Cerebellar cortex (tissue), 1 donor: ENCODE measurements around the gene AFP.

Experiments
- DNase-seq: peaks from one replicate; pipeline ENCODE4 v3.0.0-alpha.2; 2015; ENCODE audit warnings: low spot score

Gene AFP

DNA sequence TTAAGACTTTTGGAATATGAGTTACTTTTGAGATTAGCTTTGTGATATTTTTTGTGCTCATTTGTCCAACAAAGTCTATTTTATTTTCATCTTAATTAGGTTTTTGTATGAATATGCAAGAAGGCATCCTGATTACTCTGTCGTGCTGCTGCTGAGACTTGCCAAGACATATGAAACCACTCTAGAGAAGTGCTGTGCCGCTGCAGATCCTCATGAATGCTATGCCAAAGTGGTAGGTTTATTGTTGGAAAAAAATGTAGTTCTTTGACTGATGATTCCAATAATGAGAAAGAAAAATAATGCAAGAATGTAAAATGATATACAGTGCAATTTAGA is 21.1 kb upstream of the AFP start:
- no peak for DNase-seq

DNA sequence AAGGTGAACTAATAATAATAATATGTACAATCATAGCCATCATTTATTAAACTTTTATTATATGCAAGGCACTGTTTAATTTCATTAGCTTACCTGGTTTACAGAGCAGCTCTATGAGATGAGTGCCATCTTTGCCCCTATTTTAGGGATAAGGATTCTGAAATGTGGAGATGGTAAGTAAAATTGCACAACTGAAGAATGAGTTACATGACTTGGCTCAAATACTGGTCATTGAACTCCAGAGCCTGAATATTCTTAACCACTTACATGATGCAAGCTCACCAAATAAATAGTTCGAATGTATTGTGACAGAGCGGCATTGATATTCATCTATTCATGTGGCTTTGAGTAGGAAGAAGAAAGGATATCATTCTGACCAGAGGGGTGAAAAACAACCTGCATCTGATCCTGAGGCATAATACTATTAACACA is 20.2 kb upstream of the AFP start:
- DNase-seq, result no peak

DNA sequence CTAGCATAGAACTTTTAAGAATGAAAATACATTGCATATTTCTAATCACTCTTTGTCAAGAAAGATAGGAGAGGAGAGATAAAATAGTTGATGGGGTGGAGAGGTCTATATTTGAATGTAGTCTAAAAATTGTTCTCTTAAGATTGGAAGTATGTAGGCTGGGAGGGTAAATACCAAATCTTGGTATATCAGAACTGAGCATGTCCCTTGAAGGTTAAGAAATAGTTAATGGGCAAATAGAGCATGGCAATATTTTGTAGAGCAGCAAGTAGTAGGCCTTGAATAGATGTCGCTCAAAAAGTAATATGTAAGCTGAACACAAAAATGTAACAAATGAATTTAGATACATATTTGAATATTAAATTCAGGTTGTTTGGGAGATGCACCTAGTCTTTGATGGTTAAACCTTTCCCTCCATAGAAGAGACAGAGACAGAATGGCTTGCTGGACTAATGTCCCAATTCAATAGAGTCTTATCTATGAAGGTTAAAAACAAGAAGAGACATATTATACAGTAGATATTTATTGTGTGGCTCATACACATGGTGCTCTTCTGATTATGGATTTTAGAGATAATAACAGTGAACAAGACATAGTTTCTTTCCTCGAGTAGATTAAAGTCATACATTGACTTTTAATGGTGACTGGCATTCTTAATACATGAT is 19.5 kb upstream of the AFP start:
- DNase-seq, result no peak

DNA sequence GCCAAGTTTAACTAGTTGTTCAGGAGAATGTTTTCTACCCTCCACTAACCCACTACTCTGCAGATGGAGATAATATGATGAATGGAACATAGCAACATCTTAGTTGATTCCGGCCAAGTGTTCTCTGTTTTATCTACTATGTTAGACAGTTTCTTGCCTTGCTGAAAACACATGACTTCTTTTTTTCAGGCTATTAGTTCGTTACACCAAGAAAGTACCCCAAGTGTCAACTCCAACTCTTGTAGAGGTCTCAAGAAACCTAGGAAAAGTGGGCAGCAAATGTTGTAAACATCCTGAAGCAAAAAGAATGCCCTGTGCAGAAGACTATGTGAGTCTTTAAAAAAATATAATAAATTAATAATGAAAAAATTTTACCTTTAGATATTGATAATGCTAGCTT is 18.7 kb upstream of the AFP start:
- no peak for DNase-seq

DNA sequence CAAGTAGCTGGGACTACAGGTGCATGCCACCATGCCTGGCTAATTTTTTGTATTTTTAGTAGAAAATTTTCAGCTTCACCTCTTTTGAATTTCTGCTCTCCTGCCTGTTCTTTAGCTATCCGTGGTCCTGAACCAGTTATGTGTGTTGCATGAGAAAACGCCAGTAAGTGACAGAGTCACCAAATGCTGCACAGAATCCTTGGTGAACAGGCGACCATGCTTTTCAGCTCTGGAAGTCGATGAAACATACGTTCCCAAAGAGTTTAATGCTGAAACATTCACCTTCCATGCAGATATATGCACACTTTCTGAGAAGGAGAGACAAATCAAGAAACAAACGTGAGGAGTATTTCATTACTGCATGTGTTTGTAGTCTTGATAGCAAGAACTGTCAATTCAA is 18.0 kb upstream of the AFP start:
- no peak for DNase-seq

DNA sequence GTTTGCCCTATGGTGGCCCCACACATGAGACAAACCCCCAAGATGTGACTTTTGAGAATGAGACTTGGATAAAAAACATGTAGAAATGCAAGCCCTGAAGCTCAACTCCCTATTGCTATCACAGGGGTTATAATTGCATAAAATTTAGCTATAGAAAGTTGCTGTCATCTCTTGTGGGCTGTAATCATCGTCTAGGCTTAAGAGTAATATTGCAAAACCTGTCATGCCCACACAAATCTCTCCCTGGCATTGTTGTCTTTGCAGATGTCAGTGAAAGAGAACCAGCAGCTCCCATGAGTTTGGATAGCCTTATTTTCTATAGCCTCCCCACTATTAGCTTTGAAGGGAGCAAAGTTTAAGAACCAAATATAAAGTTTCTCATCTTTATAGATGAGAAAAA is 17.3 kb upstream of the AFP start:
- DNase-seq, result no peak

DNA sequence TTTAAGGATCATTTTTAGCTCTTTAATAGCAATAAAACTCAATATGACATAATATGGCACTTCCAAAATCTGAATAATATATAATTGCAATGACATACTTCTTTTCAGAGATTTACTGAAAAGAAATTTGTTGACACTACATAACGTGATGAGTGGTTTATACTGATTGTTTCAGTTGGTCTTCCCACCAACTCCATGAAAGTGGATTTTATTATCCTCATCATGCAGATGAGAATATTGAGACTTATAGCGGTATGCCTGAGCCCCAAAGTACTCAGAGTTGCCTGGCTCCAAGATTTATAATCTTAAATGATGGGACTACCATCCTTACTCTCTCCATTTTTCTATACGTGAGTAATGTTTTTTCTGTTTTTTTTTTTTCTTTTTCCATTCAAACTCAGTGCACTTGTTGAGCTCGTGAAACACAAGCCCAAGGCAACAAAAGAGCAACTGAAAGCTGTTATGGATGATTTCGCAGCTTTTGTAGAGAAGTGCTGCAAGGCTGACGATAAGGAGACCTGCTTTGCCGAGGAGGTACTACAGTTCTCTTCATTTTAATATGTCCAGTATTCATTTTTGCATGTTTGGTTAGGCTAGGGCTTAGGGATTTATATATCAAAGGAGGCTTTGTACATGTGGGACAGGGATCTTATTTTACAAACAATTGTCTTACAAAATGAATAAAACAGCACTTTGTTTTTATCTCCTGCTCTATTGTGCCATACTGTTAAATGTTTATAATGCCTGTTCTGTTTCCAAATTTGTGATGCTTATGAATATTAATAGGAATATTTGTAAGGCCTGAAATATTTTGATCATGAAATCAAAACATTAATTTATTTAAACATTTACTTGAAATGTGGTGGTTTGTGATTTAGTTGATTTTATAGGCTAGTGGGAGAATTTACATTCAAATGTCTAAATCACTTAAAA is 16.6 kb upstream of the AFP start:
- no peak for DNase-seq

DNA sequence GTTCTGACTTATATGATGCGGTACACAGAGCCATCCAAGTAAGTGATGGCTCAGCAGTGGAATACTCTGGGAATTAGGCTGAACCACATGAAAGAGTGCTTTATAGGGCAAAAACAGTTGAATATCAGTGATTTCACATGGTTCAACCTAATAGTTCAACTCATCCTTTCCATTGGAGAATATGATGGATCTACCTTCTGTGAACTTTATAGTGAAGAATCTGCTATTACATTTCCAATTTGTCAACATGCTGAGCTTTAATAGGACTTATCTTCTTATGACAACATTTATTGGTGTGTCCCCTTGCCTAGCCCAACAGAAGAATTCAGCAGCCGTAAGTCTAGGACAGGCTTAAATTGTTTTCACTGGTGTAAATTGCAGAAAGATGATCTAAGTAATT is 15.4 kb upstream of the AFP start:
- no peak for DNase-seq

DNA sequence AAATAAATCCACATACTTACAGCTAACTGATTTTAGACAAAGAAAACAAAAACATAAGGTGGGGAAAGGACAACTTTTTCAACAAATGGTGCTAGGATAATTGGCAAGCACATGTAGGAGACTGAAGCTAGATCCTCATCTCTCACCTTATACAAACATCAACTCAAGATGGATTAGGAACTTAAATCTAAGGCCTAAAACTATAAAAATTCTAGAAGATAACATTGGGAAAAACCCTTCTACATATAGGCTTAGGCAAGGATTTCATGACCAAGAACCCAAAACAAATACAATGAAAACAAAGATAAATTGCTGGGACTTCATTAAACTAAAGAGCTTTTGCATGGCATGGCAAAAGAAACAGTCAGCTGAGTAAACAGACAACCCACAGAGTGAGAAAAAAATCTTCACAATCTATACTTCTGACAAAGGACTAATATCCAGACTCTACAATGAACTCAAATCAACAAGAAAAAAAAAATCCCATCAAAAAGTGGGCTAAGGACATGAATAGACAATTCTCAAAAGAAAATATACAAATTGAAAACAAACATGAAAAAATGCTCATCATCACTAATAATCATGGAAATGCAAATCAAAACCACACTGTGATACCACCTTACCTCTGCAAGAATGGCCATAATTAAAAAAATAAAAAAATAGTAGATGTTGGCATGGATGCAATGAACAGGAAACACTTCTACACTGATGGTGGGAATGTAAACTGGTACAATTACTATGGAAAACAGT is 14.1 kb upstream of the AFP start:
- DNase-seq, result no peak

DNA sequence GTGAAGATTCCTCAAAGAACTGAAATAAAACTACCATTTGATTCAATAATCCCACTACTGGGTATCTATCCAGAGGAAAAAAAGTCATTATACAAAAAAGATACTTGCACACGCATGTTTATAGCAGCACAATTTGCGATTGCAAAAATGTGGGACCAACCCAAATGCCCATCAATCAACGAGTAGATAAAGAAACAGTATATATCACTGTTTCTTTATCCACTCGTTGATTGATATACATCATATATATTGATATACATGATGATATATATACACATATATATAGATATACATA is 13.6 kb upstream of the AFP start:
- no peak for DNase-seq

DNA sequence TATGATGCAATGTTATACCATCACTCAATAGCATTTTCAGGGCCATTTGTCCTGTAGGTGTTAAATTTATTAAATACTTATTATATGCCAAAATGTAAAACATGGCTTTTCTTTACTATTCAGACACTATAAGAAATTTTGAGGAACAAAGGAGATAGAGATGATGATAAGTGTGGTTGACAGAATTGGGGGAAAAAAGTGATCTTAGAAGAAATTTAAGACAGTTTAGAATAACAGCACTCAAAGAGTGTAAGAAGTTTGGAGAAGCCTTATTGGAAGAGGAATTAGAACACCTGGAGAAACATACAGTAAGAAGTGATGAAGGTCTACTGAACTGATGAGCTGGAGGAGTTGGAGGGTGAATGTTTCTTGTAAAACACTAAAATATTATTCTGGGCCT is 12.8 kb upstream of the AFP start:
- DNase-seq, result no peak

DNA sequence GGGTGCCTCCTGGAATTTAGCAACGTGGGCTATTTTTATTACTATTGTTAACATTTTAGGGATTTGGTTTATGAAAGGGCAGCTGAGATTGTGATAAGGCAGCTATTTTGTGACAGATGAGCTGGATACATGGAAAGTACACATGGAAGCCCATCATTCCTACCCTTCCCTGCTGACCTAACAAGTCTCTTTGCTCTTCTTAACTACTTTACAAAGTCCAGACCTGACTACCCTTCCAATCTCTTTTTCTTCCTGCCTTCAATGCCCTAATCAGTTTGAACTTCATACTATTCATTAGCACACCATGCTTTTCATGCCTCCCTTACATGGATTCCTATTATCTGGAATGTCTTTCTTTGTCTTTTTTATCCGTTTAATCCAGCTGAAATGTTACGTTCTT is 9.4 kb upstream of the AFP start:
- no peak for DNase-seq

DNA sequence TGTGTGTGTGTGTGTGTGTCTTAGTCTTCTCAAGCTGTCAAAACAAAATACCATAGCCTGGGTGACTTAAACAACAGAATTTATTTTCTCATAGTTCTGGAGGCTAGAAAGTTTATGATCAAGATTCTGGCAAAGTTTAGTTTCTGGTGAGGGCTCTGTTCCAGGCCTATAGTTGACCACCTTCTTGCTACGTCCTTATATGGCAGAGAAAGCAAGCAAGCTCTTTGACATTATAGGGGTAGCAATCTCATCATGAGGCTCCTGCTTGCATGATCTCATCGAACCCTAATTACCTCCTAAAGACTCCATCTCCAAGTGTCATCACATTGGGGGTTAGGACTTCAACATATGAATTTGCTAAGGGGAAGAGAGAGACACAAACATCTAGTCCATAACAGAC is 6.9 kb upstream of the AFP start:
- DNase-seq, result no peak

DNA sequence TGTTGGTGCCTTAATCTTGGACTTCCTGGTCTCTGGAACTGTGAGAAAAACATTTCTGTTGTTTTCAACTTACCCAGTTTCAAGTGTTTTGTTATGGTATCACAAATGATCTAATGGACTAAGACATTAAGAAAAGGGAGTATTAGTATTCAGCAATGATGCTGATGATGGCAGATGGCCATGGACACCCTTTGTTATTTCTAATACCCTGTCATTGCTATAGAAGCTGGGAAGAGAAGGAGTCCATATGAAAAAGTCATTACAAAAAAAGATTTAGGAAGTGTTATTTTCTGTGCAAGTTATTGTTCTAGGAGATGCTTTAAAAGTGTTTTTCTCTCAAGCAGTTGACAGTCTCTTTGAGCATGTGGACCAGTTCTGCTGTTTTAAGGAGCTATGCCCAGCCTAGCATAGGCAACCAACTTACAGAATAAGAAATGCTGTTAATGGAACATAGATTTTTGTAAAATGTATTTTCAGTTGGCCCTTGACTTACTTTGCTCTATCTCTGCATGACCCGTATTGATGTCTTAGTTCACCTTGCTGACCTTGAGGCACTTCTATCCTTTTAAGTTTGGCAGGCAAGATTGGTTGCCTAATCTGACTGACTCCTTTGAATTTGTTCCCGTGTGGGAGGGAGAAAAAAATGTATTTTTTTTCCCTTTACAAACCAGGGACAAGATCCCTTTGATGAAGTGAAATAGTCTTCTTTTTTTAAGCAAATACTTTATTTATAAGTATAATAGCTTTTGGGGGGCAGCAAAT is 6.0 kb upstream of the AFP start:
- no peak for DNase-seq

DNA sequence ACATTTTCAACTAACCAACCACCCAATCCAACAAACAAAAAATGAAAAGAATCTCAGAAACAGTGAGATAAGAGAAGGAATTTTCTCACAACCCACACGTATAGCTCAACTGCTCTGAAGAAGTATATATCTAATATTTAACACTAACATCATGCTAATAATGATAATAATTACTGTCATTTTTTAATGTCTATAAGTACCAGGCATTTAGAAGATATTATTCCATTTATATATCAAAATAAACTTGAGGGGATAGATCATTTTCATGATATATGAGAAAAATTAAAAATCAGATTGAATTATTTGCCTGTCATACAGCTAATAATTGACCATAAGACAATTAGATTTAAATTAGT is 4.2 kb upstream of the AFP start:
- DNase-seq, result no peak

DNA sequence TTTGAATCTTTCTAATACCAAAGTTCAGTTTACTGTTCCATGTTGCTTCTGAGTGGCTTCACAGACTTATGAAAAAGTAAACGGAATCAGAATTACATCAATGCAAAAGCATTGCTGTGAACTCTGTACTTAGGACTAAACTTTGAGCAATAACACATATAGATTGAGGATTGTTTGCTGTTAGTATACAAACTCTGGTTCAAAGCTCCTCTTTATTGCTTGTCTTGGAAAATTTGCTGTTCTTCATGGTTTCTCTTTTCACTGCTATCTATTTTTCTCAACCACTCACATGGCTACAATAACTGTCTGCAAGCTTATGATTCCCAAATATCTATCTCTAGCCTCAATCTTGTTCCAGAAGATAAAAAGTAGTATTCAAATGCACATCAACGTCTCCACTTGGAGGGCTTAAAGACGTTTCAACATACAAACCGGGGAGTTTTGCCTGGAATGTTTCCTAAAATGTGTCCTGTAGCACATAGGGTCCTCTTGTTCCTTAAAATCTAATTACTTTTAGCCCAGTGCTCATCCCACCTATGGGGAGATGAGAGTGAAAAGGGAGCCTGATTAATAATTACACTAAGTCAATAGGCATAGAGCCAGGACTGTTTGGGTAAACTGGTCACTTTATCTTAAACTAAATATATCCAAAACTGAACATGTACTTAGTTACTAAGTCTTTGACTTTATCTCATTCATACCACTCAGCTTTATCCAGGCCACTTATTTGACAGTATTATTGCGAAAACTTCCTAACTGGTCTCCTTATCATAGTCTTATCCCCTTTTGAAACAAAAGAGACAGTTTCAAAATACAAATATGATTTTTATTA is 3.6 kb upstream of the AFP start:
- no peak for DNase-seq

DNA sequence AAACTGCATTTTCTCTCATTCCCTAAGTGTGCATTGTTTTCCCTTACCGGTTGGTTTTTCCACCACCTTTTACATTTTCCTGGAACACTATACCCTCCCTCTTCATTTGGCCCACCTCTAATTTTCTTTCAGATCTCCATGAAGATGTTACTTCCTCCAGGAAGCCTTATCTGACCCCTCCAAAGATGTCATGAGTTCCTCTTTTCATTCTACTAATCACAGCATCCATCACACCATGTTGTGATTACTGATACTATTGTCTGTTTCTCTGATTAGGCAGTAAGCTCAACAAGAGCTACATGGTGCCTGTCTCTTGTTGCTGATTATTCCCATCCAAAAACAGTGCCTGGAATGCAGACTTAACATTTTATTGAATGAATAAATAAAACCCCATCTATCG is 2.9 kb upstream of the AFP start:
- no peak for DNase-seq

DNA sequence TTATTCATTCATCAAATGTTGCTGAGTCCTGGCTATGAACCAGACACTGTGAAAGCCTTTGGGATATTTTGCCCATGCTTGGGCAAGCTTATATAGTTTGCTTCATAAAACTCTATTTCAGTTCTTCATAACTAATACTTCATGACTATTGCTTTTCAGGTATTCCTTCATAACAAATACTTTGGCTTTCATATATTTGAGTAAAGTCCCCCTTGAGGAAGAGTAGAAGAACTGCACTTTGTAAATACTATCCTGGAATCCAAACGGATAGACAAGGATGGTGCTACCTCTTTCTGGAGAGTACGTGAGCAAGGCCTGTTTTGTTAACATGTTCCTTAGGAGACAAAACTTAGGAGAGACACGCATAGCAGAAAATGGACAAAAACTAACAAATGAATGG is 1.7 kb upstream of the AFP start:
- DNase-seq, result peak; percentile 5

DNA sequence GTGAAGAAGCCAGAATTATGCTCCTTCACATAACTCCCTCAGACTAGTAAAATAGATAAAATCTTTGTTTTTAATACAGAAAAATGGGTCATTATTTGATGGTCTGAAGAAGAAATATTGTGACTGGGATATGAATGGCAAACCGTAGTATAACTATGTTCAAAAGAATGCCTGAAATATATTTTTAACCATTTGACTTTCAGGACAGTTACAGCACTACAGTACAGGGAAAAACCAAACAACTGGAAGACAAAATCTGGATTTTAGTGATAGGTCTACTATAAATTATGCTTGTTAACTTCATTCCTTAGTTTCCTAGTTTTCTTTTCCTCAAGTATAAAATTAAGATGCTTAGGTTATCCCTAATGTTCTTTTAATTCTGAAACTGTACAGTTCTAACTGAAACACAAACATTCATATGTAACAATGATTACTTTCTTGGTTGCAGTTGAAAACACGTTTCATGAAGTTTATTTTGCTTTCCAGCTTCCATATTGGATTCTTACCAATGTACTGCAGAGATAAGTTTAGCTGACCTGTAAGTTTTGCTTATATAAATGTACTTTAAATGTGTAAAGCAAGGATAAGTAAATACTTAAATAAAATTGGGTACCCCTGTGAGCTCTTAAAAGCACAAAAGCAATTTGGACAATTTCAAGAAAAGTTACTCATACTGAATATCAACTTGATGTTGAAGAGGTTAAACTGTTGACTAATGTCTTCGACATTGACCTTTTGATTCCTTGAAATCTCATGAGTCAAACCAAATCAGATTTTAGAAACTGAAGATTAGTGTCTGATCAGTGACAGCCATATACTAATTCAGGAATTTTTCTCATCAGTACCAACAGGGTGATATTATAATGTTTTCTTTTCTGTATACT is 895 bp downstream of the AFP start:
- no peak for DNase-seq

DNA sequence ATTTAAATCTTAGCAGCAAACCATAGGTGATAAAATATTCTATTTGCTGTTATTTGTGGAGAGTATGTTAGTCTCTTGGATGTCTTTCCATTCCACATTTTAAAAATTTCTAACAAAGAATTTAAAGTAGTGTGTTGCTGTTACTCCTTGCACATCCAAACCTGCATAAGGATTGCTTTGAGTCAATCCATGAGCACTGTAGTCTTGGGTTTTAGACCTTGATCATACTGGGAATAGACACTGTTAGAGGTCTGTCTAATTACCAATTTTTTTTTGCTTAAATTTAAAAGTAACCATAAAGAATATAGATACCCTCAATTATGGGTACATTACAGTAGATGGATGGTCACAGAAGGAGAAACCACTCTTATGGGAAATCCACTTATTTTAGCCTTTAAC is 1.5 kb downstream of the AFP start:
- DNase-seq, result no peak

DNA sequence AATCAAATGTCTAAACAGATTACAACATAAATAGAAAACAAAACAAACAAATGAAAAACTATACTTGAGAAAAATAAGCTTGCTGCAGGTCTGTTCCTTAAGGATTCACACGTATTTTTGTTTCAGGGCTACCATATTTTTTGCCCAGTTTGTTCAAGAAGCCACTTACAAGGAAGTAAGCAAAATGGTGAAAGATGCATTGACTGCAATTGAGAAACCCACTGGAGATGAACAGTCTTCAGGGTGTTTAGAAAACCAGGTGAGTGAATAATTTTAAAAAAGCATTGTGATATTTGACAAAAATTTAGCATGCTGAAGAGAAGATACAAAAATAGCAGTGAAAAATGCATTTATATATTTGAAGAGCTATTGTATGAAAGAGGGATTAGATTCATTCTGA is 2.0 kb downstream of the AFP start:
- no peak for DNase-seq
